HEK293 (cell line): ENCODE measurements around the gene KLHL17.
A peak's percentile ranks its signal among the peaks of the same experiment; 100 is the strongest.

Experiments
- BCL11A ChIP-seq: fragments of 450-650 bp; formaldehyde crosslinking; IDR thresholded peaks from 2 replicates; pipeline ENCODE4 v1.5.1; 2016; ENCODE audit warnings: low read depth, missing biosample characterization, missing genetic modification characterization
- FEZF1 ChIP-seq: fragments of 450-650 bp; formaldehyde crosslinking; IDR thresholded peaks from 2 replicates; pipeline ENCODE4 v1.5.1; 2016; ENCODE audit warnings: missing biosample characterization, missing genetic modification characterization
- GFI1B ChIP-seq: fragments of 450-650 bp; formaldehyde crosslinking; IDR thresholded peaks from 2 replicates; pipeline ENCODE4 v1.5.1; 2016; ENCODE audit warnings: missing biosample characterization, missing genetic modification characterization
- GLIS1 ChIP-seq: fragments of 450-650 bp; formaldehyde crosslinking; IDR thresholded peaks from 2 replicates; pipeline ENCODE4 v1.5.1; 2016; ENCODE audit warnings: missing biosample characterization, missing genetic modification characterization
- GLIS2 ChIP-seq: fragments of 450-650 bp; formaldehyde crosslinking; IDR thresholded peaks from 2 replicates; pipeline ENCODE4 v1.5.1; 2016; ENCODE audit warnings: missing biosample characterization, missing genetic modification characterization
- HIC1 ChIP-seq: fragments of 450-650 bp; formaldehyde crosslinking; IDR thresholded peaks from 2 replicates; pipeline ENCODE4 v1.5.1; 2016; ENCODE audit warnings: missing biosample characterization, missing genetic modification characterization
- INSM2 ChIP-seq: fragments of 450-650 bp; formaldehyde crosslinking; IDR thresholded peaks from 2 replicates; pipeline ENCODE4 v1.5.1; 2016; ENCODE audit warnings: missing biosample characterization, missing genetic modification characterization
- KLF16 ChIP-seq: fragments of 450-650 bp; formaldehyde crosslinking; IDR thresholded peaks from 2 replicates; pipeline ENCODE4 v1.5.1; 2017; ENCODE audit warnings: missing biosample characterization, missing genetic modification characterization
- KLF9 ChIP-seq: fragments of 450-650 bp; formaldehyde crosslinking; IDR thresholded peaks from 2 replicates; pipeline ENCODE4 v1.5.1; 2016; ENCODE audit warnings: missing biosample characterization, missing genetic modification characterization, low read depth
- PATZ1 ChIP-seq: fragments of 450-650 bp; formaldehyde crosslinking; IDR thresholded peaks from 2 replicates; pipeline ENCODE4 v1.5.1; 2016; ENCODE audit warnings: missing biosample characterization, missing genetic modification characterization
- YY2 ChIP-seq: fragments of 450-650 bp; formaldehyde crosslinking; IDR thresholded peaks from 2 replicates; pipeline ENCODE4 v1.5.1; 2016; ENCODE audit warnings: missing biosample characterization, missing genetic modification characterization
- ZBTB17 ChIP-seq: fragments of 450-650 bp; formaldehyde crosslinking; IDR thresholded peaks from 2 replicates; pipeline ENCODE4 v1.5.1; 2016; ENCODE audit warnings: missing biosample characterization, missing genetic modification characterization
- ZBTB20 ChIP-seq: fragments of 450-650 bp; formaldehyde crosslinking; IDR thresholded peaks from 2 replicates; pipeline ENCODE4 v1.5.1; 2016; ENCODE audit warnings: missing biosample characterization, missing genetic modification characterization
- ZNF140 ChIP-seq: fragments of 450-650 bp; formaldehyde crosslinking; IDR thresholded peaks from 2 replicates; pipeline ENCODE4 v1.5.1; 2016; ENCODE audit warnings: missing biosample characterization, missing genetic modification characterization
- ZNF2 ChIP-seq: fragments of 450-650 bp; formaldehyde crosslinking; IDR thresholded peaks from 2 replicates; pipeline ENCODE4 v1.5.1; 2016; ENCODE audit warnings: missing biosample characterization, missing genetic modification characterization
- ZNF341 ChIP-seq: fragments of 450-650 bp; formaldehyde crosslinking; IDR thresholded peaks from 2 replicates; pipeline ENCODE4; 2016; ENCODE audit warnings: low read depth, missing biosample characterization, missing genetic modification characterization
- ZNF394 ChIP-seq: fragments of 450-650 bp; formaldehyde crosslinking; IDR thresholded peaks from 2 replicates; pipeline ENCODE4 v1.5.1; 2016; ENCODE audit warnings: missing biosample characterization, missing genetic modification characterization, mild to moderate bottlenecking, moderate library complexity, borderline replicate concordance
- ZNF555 ChIP-seq: fragments of 450-650 bp; formaldehyde crosslinking; conservative IDR thresholded peaks from 2 replicates; pipeline ENCODE4 v1.5.1; 2017; ENCODE audit warnings: missing biosample characterization, mild to moderate bottlenecking, missing genetic modification characterization, inconsistent platforms
- ZNF561 ChIP-seq: fragments of 450-650 bp; IDR thresholded peaks from 2 replicates; pipeline ENCODE4 v1.5.1; 2018; ENCODE audit warnings: missing biosample characterization, missing genetic modification characterization, borderline replicate concordance
- ZNF664 ChIP-seq: fragments of 450-650 bp; formaldehyde crosslinking; IDR thresholded peaks from 2 replicates; pipeline ENCODE4 v1.5.1; 2016; ENCODE audit warnings: missing biosample characterization, missing genetic modification characterization
- ZNF701 ChIP-seq: fragments of 450-650 bp; formaldehyde crosslinking; IDR thresholded peaks from 2 replicates; pipeline ENCODE4 v1.5.1; 2016; ENCODE audit warnings: missing biosample characterization, missing genetic modification characterization
- TF ChIP-seq, protein P1 (sequence below): fragments of 450-650 bp; formaldehyde crosslinking; IDR thresholded peaks from 2 replicates; pipeline ENCODE4 v1.5.1; 2016; ENCODE audit warnings: missing biosample characterization, missing genetic modification characterization

The KLHL17 gene

DNA sequence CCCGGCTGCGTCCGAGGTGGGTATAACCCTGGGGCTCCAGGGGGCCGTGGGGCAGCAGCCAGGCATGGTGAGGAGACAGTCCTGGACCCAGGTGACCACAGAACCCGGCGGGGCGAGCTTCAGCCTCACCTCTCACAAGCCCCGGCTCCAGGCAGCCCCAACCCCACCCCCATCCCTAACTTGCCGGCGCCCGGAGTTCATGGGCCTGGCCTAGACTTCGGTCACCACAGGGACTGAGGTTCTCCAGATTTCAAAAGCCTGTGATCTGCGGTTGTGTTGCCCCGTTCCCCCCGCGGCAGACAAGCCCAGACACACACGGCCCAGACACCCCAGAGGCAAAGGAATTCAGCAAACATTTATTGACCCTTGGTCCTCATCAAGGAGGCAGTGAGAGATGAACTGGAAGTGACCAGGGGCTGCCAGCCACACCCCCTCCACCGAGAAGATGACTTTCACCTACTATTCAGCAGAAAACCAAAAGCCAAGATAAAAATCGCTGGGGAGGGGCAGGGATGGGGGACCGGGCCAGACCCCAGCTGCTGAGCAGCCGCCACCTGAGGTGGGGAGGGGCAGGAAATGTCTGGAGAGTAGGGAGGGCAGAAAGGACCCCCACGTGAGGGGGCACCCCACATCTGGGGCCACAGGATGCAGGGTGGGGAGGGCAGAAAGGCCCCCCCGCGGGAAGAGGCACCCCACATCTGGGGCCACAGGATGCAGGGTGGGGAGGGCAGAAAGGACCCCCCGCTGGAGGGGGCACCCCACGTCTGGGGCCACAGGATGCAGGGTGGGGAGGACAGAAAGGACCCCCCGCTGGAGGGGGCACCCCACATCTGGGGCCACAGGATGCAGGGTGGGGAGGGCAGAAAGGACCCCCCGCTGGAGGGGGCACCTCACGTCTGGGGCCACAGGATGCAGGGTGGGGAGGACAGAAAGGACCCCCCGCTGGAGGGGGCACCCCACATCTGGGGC, 35.6 kb downstream of the KLHL17 start (continued):
- peak; percentile 68 for TF ChIP-seq KLF9 (tag by site-specific recombination)
- no peak for TF ChIP-seq YY2 (tag by site-specific recombination)
- TF ChIP-seq, protein P1, sequence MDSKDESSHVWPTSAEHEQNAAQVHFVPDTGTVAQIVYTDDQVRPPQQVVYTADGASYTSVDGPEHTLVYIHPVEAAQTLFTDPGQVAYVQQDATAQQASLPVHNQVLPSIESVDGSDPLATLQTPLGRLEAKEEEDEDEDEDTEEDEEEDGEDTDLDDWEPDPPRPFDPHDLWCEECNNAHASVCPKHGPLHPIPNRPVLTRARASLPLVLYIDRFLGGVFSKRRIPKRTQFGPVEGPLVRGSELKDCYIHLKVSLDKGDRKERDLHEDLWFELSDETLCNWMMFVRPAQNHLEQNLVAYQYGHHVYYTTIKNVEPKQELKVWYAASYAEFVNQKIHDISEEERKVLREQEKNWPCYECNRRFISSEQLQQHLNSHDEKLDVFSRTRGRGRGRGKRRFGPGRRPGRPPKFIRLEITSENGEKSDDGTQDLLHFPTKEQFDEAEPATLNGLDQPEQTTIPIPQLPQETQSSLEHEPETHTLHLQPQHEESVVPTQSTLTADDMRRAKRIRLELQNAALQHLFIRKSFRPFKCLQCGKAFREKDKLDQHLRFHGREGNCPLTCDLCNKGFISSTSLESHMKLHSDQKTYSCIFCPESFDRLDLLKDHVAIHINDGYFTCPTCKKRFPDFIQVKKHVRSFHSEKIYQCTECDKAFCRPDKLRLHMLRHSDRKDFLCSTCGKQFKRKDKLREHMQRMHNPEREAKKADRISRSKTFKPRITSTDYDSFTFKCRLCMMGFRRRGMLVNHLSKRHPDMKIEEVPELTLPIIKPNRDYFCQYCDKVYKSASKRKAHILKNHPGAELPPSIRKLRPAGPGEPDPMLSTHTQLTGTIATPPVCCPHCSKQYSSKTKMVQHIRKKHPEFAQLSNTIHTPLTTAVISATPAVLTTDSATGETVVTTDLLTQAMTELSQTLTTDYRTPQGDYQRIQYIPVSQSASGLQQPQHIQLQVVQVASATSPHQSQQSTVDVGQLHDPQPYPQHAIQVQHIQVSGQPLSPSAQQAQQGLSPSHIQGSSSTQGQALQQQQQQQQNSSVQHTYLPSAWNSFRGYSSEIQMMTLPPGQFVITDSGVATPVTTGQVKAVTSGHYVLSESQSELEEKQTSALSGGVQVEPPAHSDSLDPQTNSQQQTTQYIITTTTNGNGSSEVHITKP (tag by site-specific recombination), result 0 out of 2 replicates have a peak, but pooled peaks have one; percentile 29
- no peak for TF ChIP-seq KLF16 (tag by site-specific recombination)
- peak; percentile 14; the same call in 1 of the 2 replicates for TF ChIP-seq GLIS1 (tag by site-specific recombination)
- TF ChIP-seq BCL11A (tag by site-specific recombination), result 0 out of 2 replicates have a peak, but pooled peaks have one; percentile 58
- TF ChIP-seq HIC1 (tag by site-specific recombination), result 0 out of 2 replicates have a peak, but pooled peaks have one; percentile 13
- no peak for TF ChIP-seq ZNF140 (tag by site-specific recombination)
- no peak for TF ChIP-seq GFI1B (tag by site-specific recombination)
- 0 out of 2 replicates have a peak, but pooled peaks have one; percentile 9 for TF ChIP-seq ZNF341 (tag by site-specific recombination)
- no peak for TF ChIP-seq ZNF555 (tag by site-specific recombination)
- no peak for TF ChIP-seq ZNF701 (tag by site-specific recombination)
- TF ChIP-seq PATZ1 (tag by site-specific recombination), result peak; percentile 75
- TF ChIP-seq ZBTB17 (tag by site-specific recombination), result no peak
- peak; percentile 46 for TF ChIP-seq FEZF1 (tag by site-specific recombination)
- TF ChIP-seq GLIS2, result peak; percentile 63
- no peak for TF ChIP-seq ZBTB20 (tag by site-specific recombination)
- no peak for TF ChIP-seq ZNF394 (tag by site-specific recombination)
- no peak for TF ChIP-seq ZNF561 (tag by site-specific recombination)
- TF ChIP-seq INSM2 (tag by site-specific recombination), result 0 out of 2 replicates have a peak, but pooled peaks have one; percentile 16
- no peak for TF ChIP-seq ZNF664 (tag by site-specific recombination)
- no peak for TF ChIP-seq ZNF2 (tag by site-specific recombination)
